Lower leg skin (tissue), 3 donors: ENCODE results near the gene SLC27A6.

Experiments
- POLR2A ChIP-seq, 2 donors: fragments of 450-650 bp; IDR thresholded peaks; one replicate each; pipeline ENCODE4 v1.6.1; 2016 to 2017; ENCODE audit warnings: antibody characterized with exemption in 2 of 2, mild to moderate bottlenecking in 1 of 2, moderate library complexity in 1 of 2
- TF ChIP-seq, protein P1 (sequence below), 3 donors: fragments of 450-650 bp; IDR thresholded peaks; one replicate each; pipeline ENCODE4 v1.5.1; 2016; ENCODE audit warnings: antibody characterized with exemption in 3 of 3, mild to moderate bottlenecking in 3 of 3, moderate library complexity in 2 of 3

GRCh38 chr5:129019401-129019908 lies 54.2 kb downstream of the SLC27A6 start:
- TF ChIP-seq, protein P1, sequence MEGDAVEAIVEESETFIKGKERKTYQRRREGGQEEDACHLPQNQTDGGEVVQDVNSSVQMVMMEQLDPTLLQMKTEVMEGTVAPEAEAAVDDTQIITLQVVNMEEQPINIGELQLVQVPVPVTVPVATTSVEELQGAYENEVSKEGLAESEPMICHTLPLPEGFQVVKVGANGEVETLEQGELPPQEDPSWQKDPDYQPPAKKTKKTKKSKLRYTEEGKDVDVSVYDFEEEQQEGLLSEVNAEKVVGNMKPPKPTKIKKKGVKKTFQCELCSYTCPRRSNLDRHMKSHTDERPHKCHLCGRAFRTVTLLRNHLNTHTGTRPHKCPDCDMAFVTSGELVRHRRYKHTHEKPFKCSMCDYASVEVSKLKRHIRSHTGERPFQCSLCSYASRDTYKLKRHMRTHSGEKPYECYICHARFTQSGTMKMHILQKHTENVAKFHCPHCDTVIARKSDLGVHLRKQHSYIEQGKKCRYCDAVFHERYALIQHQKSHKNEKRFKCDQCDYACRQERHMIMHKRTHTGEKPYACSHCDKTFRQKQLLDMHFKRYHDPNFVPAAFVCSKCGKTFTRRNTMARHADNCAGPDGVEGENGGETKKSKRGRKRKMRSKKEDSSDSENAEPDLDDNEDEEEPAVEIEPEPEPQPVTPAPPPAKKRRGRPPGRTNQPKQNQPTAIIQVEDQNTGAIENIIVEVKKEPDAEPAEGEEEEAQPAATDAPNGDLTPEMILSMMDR (IDR thresholded peaks at IDR 0.05): no peak
- no peak for TF ChIP-seq POLR2A (IDR thresholded peaks at IDR 0.05)
